ENCODE results near the gene MPZL1. TPM values are rescaled to one million over a fixed set of nuclear protein-coding genes. Genes with fewer than 3 reads are reported as not detected.
"Not testable (repeated sequence)": the region's sequence is repeated elsewhere in the genome, so short reads cannot be mapped to it uniquely, and the experiment has no call there.

The MPZL1 gene
- total RNA-seq, 2 experiments from 2014 or later = 17.4 to 19.0 TPM

DNA sequence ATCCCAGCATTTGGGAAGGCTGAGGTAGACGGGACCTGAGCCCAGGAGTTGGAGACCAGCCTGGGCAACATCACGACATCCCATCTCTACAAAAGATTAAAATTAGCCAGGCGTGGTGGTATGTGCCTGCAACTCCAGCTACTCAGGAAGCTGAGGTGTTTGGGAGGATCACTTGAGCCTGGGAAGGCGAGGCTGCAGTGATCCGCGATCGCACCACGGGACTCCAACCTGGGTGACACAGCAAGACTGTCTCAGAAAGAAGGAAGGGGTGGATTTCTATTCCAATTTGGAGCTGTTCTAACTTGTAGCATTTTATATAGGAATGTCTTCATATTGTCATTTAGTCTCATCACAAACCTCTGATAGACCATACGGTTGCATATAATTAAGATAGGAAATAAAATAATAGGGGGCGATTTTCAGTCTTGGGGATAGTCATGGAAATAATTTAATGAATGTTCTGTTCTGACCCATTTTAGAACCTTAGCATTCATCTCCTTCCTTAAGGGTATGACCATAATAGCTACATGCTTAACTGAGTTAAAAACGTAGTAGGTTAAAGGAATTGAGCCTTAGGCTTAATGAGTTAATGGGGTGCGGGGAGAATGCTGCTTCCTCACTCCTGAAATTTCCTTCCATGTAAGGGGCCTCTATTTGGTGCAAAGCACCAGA, 99.0 kb downstream of the MPZL1 start:
- Mint-ChIP-seq H3K36me3 (ENCODE audit: low read depth) (peaks cover 3% of the 10 kb centered on the region), H3K9me3 (peaks cover 2% of the 10 kb centered on the region), H3K27ac (no peak overlapping the region), H3K4me1 (peaks cover 16% of the 10 kb centered on the region), H3K4me3 (no peak overlapping the region), H3K27me3 (peaks cover 8% of the 10 kb centered on the region)
- POLR2A ChIA-PET = no interaction called here
- no peak for DNase-seq
- CTCF ChIA-PET = no interaction called here

DNA sequence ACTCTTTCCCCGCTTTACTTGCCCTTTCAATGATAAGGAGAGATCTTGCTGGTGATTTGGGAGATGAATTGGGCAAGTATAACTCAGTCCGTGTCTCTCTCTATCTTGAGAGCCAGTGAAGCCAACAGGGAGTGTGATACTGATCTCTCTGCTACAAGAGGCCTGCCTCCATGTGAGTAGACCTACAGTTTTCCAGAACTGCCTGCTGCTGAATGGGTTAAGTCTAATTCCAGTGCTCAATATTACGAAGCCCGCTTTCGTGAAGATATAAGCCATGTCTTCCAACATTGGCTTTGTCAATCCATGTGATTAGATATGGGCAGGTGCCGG, 99.5 kb downstream of the MPZL1 start:
- Mint-ChIP-seq H3K27ac (no peak overlapping the region), H3K9me3 (no peaks in the 10 kb centered on the region), H3K36me3 (ENCODE audit: low read depth) (peaks cover 3% of the 10 kb centered on the region), H3K4me1 (peaks cover 16% of the 10 kb centered on the region), H3K4me3 (no peak overlapping the region), H3K27me3 (peaks cover 7% of the 10 kb centered on the region)
- CTCF ChIA-PET = no interaction called here
- DNase-seq = no peak
- POLR2A ChIA-PET = no interaction called here

DNA sequence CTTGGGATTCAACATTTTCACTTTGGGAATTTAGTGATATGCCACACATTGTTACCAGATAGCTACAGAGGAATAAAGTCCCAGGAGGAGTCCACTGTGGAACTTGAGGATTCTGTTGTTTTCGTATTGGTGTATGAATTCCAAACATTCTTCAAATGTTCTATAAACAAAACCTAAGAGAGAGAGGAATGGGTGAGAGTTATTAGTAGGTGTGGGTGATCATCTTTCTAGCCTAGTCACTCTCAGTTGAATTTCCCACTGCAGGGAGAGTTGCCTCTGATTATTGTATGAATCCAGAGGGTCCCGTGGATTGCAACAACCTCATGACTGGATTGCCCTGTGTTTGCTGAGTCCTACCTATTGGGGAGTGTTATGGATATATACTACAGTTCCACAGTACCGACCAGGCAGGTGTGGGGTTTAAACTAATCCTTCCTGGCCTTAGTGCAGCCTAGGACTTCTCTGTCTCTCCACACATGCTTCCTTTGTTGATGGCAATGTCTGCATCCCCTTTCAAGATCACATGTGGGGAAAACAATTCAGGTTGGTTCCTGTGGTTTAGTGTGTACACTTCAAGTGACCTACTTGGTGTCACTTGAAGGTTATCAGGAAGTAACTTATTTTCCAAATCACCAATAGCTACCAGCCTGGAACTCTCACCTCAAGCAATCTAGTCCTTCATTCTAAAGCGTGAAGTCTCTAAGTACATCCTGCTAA, 100.3 kb downstream of the MPZL1 start:
- ChIA-PET CTCF (interaction anchor here (1.3 kb wide), 1 partner anchor 20 kb away, joined by 3 read pairs; no protein-coding TSS in a partner anchor), POLR2A (no interaction called here)
- Mint-ChIP-seq H3K4me1 (peaks cover 16% of the 10 kb centered on the region), H3K9me3 (no peaks in the 10 kb centered on the region), H3K4me3 (no peak overlapping the region), H3K36me3 (ENCODE audit: low read depth) (peaks cover 3% of the 10 kb centered on the region), H3K27me3 (peaks cover 7% of the 10 kb centered on the region), H3K27ac (no peak overlapping the region)
- no peak for DNase-seq

DNA sequence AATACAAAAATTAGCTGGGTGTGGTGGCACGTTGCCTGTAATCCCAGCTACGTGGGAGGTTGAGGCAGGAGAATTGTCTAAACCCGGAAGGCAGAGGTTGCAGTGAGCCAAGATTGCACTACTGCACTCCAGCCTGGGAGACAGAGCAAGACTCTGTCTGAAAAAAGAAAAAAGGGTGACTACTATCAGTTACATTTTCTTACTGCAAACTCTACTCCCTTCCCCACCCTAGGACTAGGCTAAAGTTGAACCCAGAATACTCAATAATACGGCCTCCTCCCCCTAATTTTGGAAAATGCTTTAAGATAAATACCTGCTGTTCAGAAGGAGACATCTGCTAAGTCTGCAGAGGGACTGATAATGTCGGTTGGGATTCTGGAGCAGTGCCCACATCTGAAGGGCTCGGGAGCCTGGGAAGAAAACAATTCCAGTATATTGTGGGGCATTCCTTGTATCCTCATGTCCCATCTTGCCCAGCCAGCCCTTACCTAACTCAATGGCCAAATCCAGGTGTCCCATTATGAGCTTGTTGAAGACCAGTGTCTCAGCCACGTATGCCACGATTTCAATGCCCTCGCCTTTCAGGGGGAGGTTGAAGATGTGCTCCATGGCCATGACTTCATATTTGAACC, 102.5 kb downstream of the MPZL1 start:
- POLR2A ChIA-PET = no interaction called here
- H3K4me3 Mint-ChIP-seq = no peak overlapping the region
- CTCF ChIA-PET = no interaction called here

DNA sequence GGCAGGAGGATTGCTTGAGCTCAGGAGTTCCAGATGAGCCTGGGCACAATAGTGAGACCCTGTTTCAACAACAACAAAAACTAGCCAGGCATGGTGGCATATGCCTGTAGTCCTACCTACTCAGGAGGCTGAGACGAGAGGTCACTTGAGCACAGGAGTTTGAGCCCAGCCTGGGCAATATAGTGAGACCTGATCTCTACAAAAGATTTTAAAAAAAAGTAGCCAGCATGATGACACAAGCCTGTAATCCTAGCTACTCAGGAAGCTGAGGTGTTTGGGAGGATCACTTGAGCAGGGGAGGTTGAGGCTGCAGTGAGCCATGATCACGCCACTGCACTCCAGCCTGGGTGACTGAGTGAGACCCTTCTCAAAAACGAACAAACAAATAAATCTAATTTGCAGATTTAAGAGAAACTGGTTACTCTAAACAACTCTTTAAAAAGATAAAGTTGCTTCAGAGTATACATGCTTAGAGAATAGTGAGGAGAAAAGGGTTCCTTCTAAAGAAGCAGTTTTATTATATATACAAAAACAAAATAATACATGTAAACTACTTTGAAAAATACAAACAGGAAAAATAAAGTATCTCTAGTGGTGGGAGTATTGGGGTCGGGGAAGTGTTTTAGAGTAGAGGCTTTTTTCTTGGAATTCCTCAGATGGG, 103.8 kb downstream of the MPZL1 start:
- H3K27me3 Mint-ChIP-seq = peaks cover 5% of the 10 kb centered on the region
- peaks cover 9% of the 10 kb centered on the region for H3K4me1 Mint-ChIP-seq
- no peak overlapping the region for H3K27ac Mint-ChIP-seq
- H3K9me3 Mint-ChIP-seq = no peaks in the 10 kb centered on the region
- no peaks in the 10 kb centered on the region for H3K36me3 Mint-ChIP-seq (ENCODE audit: low read depth)
- no peak for DNase-seq
- no peak overlapping the region for H3K4me3 Mint-ChIP-seq
- ChIA-PET POLR2A (no interaction called here), CTCF (interaction anchor here (1.2 kb wide), 1 partner anchor 17 kb away, joined by 3 read pairs; no protein-coding TSS in a partner anchor)

More for the DNA sequence above, 102.5 kb downstream of the MPZL1 start:
- H3K36me3 Mint-ChIP-seq (ENCODE audit: low read depth) = peaks cover 3% of the 10 kb centered on the region
- H3K27ac Mint-ChIP-seq = no peak overlapping the region
- DNase-seq = no peak
- H3K4me1 Mint-ChIP-seq = peaks cover 16% of the 10 kb centered on the region
- H3K9me3 Mint-ChIP-seq = no peaks in the 10 kb centered on the region
- H3K27me3 Mint-ChIP-seq = peaks cover 7% of the 10 kb centered on the region

DNA sequence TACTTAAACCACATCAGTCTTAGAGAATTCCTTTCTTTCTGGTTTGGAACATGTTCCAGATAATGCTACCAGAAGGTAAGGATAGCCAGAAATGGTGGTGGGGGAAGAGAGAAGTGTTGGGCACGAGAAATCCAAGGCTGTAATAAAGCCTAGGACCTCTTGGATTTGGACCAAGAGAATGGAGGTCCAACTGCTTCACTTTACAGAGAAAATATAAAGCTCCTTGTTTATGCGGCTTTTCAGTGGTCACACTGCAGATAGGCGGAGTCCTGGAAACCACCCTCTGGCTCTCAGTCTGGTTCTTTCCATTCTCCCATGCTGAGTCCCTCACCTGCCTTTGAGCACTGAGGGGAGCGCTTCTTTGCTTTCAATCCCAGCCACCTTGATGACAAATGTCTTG, 104.3 kb downstream of the MPZL1 start:
- no peaks in the 10 kb centered on the region for H3K36me3 Mint-ChIP-seq (ENCODE audit: low read depth)
- peaks cover 3% of the 10 kb centered on the region for H3K27me3 Mint-ChIP-seq
- ChIA-PET CTCF (interaction anchor here (1.2 kb wide), 1 partner anchor 18 kb away, joined by 3 read pairs; no protein-coding TSS in a partner anchor), POLR2A (no interaction called here)
- no peak overlapping the region for H3K4me3 Mint-ChIP-seq
- DNase-seq = no peak
- H3K9me3 Mint-ChIP-seq = no peaks in the 10 kb centered on the region
- H3K4me1 Mint-ChIP-seq = peaks cover 9% of the 10 kb centered on the region
- no peak overlapping the region for H3K27ac Mint-ChIP-seq

DNA sequence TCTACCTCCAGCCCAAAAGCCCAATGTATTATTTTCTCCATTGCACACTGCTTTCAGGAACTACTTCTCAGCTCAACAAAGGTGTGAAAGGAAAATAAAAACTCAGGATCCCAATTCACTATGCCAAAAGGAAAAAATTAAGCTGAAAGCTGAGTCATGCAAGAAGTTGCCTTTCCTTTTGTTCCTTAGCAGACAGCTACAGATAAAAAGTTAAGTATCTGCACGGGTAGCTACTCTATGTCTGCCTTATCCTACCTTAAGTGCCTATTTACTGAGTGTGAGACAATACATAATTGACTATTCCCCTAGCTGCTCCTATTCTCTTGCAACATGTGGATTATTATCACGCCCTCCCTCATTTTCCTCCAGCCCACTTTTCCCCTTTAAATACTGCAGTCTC, 108.1 kb downstream of the MPZL1 start:
- H3K27me3 Mint-ChIP-seq = no peaks in the 10 kb centered on the region
- no peak for DNase-seq
- no peaks in the 10 kb centered on the region for H3K4me1 Mint-ChIP-seq
- ChIA-PET POLR2A (no interaction called here), CTCF (no interaction called here)
- H3K4me3 Mint-ChIP-seq = no peak overlapping the region
- no peak overlapping the region for H3K27ac Mint-ChIP-seq
- no peaks in the 10 kb centered on the region for H3K36me3 Mint-ChIP-seq (ENCODE audit: low read depth)
- H3K9me3 Mint-ChIP-seq = no peaks in the 10 kb centered on the region

DNA sequence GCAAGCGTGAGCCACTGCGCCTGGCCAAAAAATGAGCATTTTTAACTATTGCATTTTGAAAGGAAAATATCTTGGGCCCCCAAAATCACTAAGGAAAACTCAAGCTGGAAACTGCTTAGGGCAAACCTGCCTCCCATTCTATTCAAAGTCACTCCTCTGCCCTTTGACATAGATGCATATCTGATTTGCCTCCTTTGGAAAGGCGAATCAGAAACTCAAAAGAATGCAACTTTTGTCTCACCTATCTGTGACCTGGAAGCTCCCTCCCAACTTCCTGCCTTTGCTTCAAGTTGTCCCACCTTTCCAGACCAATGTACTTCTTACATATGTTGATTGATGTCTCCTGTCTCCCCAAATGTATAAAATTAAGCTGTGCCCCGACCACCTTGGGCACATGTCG, 108.9 kb downstream of the MPZL1 start:
- CTCF ChIA-PET; H3K4me1 Mint-ChIP-seq; DNase-seq; POLR2A ChIA-PET; H3K27me3 Mint-ChIP-seq; H3K9me3 Mint-ChIP-seq; H3K4me3 Mint-ChIP-seq; H3K36me3 Mint-ChIP-seq (ENCODE audit: low read depth); H3K27ac Mint-ChIP-seq: not testable (repeated sequence)

DNA sequence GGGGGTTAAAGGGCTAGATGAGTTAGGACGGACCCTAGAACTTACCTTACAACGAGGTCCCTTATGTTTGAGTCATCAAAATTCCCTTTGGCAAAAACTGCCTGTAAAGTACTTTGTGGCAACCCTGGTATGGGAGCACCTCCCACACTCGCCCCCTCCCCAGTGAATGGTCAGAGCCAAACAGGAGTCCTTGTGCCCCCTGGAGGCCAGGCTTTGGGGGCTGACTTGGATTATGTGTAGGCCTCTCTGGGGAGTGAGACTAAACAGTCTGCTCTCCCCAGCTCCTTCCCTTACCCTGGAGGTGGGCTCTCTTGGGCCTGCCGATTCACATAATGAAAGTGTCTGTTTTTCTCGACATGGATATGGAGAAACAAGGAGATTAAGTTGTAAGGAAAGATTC, 110.9 kb downstream of the MPZL1 start:
- Mint-ChIP-seq H3K27ac (no peak overlapping the region), H3K4me1 (peaks cover 5% of the 10 kb centered on the region), H3K4me3 (no peak overlapping the region), H3K27me3 (no peaks in the 10 kb centered on the region), H3K9me3 (no peaks in the 10 kb centered on the region), H3K36me3 (ENCODE audit: low read depth) (no peaks in the 10 kb centered on the region)
- CTCF ChIA-PET = no interaction called here
- POLR2A ChIA-PET = no interaction called here
- no peak for DNase-seq

DNA sequence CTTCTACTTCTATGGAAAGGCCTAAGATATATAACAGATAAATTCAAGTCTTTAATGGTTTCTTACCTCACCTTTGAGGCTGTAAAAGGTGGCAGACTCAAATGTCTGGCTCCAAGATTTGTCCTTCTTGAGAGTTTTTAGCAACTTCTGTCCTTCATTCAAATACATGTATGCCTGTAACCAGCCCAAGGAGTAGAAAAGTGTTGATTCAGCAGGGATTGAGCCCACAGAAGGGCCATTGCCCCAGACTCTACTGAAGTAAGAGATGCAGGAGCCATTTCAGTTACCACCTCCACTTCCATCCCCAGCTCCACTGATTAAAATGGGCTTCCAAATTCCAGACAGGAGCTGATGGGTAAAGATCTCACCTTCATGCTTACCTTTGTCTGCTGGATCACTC, 112.1 kb downstream of the MPZL1 start:
- DNase-seq = no peak
- Mint-ChIP-seq H3K4me3 (no peak overlapping the region), H3K27ac (no peak overlapping the region), H3K4me1 (peaks cover 8% of the 10 kb centered on the region), H3K9me3 (no peaks in the 10 kb centered on the region), H3K27me3 (peaks cover 7% of the 10 kb centered on the region), H3K36me3 (ENCODE audit: low read depth) (no peaks in the 10 kb centered on the region)
- ChIA-PET CTCF (no interaction called here), POLR2A (no interaction called here)

DNA sequence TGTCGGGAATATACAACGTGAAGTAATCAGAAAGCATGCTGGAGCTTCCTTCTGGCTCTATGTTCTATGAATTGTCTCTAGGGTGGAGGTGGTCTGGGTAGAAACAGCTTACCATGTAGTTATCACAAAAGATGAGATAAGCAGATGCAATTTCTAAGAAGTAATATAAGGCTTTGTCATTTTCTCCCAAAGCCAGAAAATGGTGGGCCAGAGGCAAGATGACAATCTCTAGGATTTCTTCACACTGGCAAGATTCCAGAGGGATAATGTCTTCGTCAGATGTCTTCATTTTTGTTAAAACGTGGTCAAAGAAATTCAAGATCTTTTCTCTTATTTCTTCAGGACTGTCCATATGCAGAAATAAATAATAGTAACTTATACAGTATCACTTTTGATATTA, 114.4 kb downstream of the MPZL1 start:
- Mint-ChIP-seq H3K9me3 (no peaks in the 10 kb centered on the region), H3K4me1 (peaks cover 8% of the 10 kb centered on the region)
- CTCF ChIA-PET = no interaction called here

DNA sequence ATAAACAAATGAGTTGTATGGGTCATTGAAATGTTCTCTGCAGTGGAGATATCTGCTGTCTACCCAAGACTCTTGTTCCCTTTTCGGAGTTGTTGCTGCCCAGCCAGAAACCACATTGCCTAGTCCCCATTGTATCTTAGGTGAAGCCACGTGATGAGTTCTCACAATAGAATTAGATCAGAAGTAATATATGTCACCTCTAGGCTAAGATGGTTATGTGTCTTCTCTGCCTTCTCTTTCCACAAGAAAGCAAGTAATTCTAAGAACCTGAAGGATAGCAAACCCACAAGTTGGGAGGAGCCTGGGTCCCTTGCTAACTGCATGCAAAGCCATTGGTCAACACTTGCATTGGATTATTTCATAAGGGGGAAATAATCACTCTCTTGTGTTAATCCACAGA, 115.5 kb downstream of the MPZL1 start:
- no peak overlapping the region for H3K4me3 Mint-ChIP-seq
- ChIA-PET CTCF (no interaction called here), POLR2A (no interaction called here)
- no peaks in the 10 kb centered on the region for H3K36me3 Mint-ChIP-seq (ENCODE audit: low read depth)
- peaks cover 8% of the 10 kb centered on the region for H3K4me1 Mint-ChIP-seq
- no peak overlapping the region for H3K27ac Mint-ChIP-seq
- peaks cover 7% of the 10 kb centered on the region for H3K27me3 Mint-ChIP-seq
- no peaks in the 10 kb centered on the region for H3K9me3 Mint-ChIP-seq
- DNase-seq = no peak

More for the DNA sequence above, 114.4 kb downstream of the MPZL1 start:
- POLR2A ChIA-PET = no interaction called here
- Mint-ChIP-seq H3K27me3 (peaks cover 7% of the 10 kb centered on the region), H3K27ac (no peak overlapping the region), H3K36me3 (ENCODE audit: low read depth) (no peaks in the 10 kb centered on the region), H3K4me3 (no peak overlapping the region)
- DNase-seq = no peak

DNA sequence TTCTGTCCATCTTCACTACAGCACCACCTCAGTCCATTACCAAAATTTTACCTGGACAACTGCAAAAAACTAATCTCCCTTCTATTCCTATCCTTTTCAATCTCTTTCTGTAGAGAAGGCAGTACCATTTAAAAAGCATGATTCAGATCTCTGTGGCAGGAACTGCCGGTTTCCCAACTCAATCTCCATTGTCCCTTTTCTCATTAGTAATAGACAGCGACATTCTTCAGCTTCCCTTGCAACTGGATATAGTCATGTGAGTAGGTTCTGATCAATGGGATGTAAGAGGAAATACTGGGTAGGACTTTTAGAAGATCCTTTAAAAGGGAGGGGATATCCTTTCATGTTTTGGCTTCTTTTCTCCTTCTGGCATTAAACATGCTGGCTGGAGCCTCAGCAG, 117.2 kb downstream of the MPZL1 start:
- H3K36me3 Mint-ChIP-seq (ENCODE audit: low read depth) = no peaks in the 10 kb centered on the region
- H3K9me3 Mint-ChIP-seq = no peaks in the 10 kb centered on the region
- H3K4me3 Mint-ChIP-seq = no peak overlapping the region
- H3K4me1 Mint-ChIP-seq = peaks cover 8% of the 10 kb centered on the region
- POLR2A ChIA-PET = no interaction called here
- peaks cover 7% of the 10 kb centered on the region for H3K27me3 Mint-ChIP-seq
- CTCF ChIA-PET = no interaction called here
- no peak for DNase-seq
- no peak overlapping the region for H3K27ac Mint-ChIP-seq
